Ishikawa (cell line): ENCODE data around the gene KIAA0513.

Experiments used
- CREB1 ChIP-seq: IDR thresholded peaks from 2 replicates; pipeline ENCODE4 v1.6.1; 2012; ENCODE audit warnings: low read depth
- EP300 ChIP-seq: IDR thresholded peaks from 2 replicates; pipeline ENCODE4 v1.6.1; 2012; ENCODE audit warnings: borderline replicate concordance
- FOXM1 ChIP-seq: IDR thresholded peaks from 2 replicates; pipeline ENCODE4 v1.6.1; 2012; ENCODE audit warnings: low read depth, borderline replicate concordance
- RAD21 ChIP-seq: IDR thresholded peaks from 2 replicates; pipeline ENCODE4 v1.6.1; 2012; ENCODE audit warnings: low read depth
- TF ChIP-seq, protein P1 (sequence below): IDR thresholded peaks from 2 replicates; pipeline ENCODE4 v1.6.1; 2012

DNA sequence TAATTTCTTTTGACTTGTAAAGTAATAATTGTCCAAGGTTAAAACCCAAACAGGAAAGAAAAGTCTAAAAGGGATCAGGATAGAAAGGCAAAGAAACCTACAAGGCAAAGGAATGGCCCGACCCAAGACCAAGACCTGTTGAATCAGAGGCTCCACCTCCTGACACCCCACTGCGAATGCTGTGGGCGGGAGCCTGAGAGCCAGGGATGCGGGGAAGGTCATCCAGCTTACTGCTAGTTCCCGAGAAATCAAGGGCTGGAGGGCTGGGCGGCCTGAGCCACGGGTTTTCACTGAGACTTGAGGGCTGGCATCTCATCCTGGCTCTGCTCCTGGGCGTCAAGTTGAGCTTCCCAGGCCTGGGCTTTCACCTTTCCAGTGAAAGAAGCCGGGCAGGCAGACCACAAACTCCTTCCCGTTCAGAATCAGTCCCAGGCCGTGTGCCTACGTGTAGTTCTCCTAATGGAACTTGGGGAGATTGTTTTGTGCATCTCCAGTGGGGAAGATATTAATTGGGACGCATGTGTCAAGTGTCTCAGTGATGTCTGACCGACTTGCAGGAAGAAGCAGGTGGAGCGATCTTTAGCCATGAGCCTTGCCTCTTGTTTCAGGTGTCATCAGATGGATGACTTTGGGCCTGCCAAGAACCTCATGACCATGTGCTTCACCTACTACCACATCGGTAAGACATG is 47.8 kb downstream of the KIAA0513 start:
- TF ChIP-seq FOXM1: no peak
- TF ChIP-seq, protein P1, sequence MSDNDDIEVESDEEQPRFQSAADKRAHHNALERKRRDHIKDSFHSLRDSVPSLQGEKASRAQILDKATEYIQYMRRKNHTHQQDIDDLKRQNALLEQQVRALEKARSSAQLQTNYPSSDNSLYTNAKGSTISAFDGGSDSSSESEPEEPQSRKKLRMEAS: no peak
- TF ChIP-seq EP300: no peak
- TF ChIP-seq RAD21: no peak
- TF ChIP-seq CREB1: no peak
